Measurements from ENCODE around the gene DPM3.
A peak's percentile ranks its signal among the peaks of the same experiment; 100 is the strongest.

GRCh38 chr1:155176544-155177071 lies 36.3 kb upstream of the DPM3 start:
- TF ChIP-seq CTCF (IDR thresholded peaks at IDR 0.05; ENCODE audit: insufficient read depth, low read length): peak; percentile 98
- no peak for TF ChIP-seq GABPA (IDR thresholded peaks at IDR 0.05; ENCODE audit: low read depth)
- TF ChIP-seq POLR2AphosphoS5 (IDR thresholded peaks at IDR 0.05; ENCODE audit: low read depth): no peak
- no peak for TF ChIP-seq REST (IDR thresholded peaks at IDR 0.05; ENCODE audit: insufficient replicate concordance, low read depth)
- no peak for TF ChIP-seq SPI1 (IDR thresholded peaks at IDR 0.05; ENCODE audit: borderline replicate concordance, low read depth)
